ENCODE results near the gene NAIF1. TPM values are rescaled to one million over a fixed set of nuclear protein-coding genes. Genes with fewer than 3 reads are reported as not detected.
A peak's percentile ranks its signal among the peaks of the same experiment; 100 is the strongest.
"Not testable (repeated sequence)": the region's sequence is repeated elsewhere in the genome, so short reads cannot be mapped to it uniquely, and the experiment has no call there.

The NAIF1 gene
- total RNA-seq, 1 experiment from 2014 or later: 25.5 TPM

DNA sequence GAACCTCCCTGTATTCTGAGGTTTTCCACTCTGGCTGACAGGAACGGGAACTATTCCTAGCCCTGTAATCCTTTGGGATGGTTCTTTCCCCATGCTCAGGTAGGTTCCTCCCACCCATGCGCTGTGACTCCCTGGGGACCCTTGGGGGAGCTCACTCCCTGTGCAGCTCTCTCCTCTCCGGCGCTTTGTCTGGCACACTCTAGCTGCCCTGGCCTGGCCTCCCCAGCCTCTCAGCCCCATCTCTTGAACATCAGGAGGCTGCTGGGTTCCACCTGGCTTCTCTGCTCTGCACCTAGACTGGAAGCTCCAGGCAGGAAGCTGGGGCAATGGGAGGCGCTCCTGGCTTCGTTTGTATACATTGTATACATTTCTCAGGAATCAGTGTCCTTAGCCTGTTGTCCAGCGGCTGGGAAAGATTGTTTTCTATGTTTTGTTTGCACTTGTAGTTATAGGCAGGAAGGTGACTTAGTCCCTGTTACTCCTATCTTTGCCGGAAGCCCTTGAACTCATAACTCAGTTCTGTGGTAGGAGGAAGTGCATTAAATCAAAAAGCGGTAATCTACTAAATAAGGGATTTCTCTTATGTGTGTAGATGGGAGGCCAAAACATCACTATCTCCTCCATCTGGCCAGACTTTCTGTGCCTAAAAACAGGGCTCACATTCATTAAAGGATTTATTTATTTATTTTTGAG is 21.3 kb upstream of the NAIF1 start:
- DNase-seq (ENCODE audit: low read depth): no peak

DNA sequence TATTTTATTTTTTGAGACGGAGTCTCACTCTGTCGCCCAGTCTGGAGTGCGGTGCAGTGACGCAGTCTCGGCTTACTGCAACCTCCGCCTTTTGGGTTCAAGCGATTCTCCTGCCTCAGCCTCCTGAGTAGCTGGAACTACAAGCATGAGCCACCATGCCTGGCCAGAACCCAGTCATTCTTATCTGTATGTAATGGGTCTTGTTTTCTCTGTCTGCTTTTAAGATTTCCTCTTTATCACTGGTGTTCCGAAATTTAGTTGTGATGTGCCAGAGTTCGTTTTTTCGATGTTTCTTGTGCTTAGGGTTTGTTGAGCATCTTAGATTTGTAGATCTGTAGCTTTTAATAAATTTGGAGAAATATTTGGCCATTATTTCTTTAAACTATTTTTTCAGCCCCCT is 20.1 kb upstream of the NAIF1 start:
- no peak for DNase-seq (ENCODE audit: low read depth)

DNA sequence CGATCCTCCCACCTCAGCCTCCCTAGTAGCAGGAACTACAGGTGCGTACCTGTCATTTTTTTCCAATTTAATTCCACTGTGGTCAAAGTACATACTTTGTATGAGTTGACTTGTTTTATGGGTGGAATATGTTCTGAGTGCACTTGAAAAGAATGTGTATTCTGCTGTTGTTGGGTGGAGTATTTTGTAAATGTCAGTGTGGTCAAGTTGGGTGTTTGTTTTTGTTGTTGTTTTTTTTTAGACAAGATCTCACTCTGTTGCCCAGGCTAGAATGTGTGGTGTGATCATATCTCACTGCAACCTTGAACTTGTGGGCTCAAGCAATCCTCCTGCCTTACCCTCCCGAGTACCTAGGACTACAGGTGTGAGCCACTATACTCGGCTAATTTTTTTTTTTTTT is 18.8 kb upstream of the NAIF1 start:
- no peak for DNase-seq (ENCODE audit: low read depth)

DNA sequence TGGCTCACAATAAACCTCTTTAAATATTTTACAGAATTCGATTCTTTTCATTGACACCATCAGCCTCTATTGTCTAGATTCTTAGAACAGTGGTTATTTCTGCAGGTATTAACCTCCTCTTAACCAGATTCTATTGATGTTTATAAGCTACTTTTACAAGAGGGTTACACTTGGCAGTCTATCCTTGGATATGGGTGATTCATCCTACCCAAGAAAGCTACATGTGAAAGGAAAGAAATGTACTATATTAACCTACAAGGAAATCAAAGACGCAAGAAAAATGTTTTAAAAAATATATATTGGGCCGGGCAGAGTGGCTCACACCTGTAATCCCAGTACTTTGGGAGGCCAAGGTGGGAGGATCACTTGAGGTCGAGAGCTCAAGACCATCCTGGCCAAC is 17.6 kb upstream of the NAIF1 start:
- no peak for DNase-seq (ENCODE audit: low read depth)

DNA sequence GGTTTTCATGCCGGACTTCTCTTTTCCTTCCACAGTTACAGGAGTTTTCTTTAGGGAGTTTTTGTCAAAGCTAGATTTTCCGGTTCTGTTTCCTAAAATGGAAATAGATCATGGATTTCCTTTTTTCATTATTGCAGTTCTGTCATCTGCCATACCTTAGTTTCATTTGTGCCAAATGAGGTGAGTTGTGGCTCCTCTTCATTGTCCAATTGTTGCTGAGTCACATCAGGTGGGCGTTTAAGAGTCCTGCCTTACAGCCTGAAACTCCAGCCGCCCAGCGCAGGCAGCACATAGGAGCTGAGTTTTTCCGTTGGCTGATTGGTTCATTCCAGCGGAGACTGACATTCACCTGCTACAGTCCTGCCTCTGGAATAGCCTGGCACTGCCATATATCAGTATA is 15.0 kb upstream of the NAIF1 start:
- DNase-seq (ENCODE audit: low read depth): no peak

DNA sequence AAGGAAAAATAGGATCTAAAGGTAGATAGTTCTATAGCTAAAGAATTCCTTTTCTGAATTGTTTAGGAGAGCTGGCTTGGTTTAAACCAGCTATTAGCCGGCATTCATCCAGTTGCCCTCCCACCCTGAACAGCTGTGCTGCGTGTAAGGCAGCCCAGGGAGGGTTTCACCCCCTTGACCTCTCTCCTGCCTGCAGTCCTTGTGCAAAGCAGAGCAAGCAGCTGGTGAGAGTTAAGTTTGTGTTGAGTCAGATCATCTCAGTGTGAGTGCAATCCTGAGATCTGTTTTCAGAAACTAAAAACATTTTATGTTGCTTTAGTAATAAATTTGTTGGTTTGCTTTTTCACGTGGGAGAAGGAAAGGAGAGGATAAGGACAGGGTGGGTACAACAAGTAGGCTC is 13.9 kb upstream of the NAIF1 start:
- no peak for DNase-seq (ENCODE audit: low read depth)

DNA sequence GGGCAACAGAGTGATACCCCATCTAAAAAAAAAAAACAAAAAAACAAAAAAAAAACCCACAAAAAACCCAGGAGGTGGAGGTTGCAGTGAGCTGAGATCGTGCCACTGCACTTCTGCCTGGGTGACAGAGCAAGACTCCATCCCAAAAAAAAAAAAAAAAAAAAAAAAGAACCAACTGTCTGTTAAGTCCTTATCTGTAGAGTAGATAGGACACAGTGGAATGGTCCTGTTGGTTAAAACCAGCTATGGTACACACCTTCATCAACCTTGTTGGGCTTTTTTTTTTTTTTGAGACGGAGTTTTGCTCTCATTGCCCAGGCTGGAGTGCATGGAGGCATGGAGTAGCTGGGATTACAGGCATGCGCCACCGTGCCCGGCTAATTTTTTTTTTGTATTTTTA is 13.1 kb upstream of the NAIF1 start:
- DNase-seq (ENCODE audit: low read depth): no peak

DNA sequence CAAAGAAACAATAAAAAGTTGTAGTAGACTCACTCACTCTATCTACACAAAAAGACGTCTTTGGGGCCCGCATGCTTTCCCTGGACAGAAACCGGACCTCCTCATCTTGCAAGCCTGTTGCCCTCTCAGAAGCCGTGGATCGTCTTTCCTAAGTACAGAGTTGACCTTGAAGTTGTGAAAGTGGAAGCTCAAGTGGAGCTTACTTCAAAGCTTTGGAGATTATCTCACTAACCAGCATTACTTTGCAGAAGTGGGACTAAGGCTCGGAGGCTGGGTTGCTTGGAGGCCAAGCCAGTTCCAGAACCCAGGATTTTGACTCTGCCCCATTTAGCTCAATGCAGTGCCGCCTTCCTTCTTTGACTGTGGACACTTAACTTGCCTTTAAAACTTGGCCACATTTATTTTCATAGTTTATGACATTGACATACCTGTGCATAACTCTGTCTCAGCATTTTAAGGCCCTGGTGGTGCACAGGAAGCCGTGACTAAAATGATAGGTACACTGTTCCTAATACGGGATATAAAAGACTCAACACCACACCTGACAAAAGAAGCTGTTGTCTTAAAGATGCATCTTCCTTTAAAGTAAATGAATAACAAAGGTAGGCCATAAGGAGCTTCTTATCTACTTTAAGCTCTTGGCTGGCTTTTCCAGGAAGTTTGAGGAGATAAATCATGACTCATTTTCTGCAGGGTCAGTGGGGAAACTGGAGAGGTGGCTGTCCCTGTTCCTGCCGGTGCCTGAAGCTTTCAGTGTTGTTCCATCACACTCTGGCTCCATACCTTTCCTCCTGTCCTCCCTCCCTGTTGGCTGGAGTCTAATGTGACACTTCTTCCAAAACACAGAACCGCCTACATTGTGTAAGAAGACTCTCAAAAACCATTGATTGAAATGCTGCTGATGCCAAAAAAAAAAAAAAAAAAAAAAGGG is 11.6 kb upstream of the NAIF1 start:
- peak; percentile 66 for DNase-seq (ENCODE audit: low read depth)

DNA sequence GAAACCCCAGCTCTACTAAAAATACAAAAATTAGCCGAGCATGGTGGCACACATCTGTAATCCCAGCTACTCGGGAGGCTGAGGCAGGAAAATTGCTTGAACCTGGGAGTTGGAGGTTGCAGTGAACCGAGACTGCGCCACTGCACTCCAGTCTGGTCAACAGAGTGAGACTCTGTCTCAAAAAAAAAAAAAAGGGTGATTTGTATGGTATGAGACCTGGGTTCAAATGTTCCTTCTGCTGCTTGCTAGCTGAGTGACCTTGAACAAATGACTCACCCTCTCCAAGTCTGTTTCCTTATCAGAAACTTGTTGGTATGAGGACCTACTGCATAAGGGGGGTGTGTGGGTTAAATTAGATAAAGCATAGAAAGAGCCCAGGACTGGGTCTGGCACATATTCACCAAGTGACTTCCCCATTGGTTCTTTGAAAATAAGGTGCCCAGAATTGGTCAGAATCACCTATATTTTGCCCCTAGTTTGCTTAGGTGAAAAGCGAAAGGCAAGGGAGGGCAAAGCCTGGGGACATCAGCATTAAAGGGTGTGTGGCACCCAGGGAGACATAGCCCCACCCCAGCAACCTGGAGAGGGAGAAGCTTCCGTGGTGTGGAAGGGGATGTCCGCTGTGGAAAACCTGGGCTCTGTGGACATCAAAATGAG is 10.9 kb upstream of the NAIF1 start:
- no peak for DNase-seq (ENCODE audit: low read depth)

DNA sequence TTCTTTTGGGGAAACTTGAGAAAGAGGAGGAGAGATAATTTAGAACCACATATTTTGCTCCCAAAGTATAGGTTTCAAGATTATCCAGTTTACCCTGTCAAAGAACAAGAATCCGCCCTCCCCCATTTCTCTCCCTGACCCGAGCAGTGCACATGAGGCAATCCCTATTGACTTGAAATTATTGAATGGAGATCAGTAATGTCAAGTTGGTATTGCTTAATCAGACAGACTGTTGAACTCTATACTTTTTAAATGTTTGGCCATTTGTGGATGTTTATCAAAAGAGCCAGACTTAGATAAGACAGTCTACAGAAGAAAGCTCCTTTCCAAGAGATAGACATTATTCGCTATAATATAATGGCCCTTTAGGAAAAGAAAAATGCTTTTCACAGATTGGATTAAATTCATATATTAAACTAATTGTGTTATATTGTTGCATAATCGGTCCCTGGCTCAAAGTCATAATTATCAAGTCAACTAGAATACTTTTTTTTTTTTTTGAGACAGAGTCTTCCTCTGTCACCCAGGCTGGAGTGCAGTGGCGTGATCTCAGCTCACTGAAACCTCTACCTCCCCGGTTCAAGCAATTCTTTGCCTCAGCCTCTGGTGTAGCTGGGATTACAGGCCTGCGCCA is 6.2 kb upstream of the NAIF1 start:
- DNase-seq (ENCODE audit: low read depth): no peak

DNA sequence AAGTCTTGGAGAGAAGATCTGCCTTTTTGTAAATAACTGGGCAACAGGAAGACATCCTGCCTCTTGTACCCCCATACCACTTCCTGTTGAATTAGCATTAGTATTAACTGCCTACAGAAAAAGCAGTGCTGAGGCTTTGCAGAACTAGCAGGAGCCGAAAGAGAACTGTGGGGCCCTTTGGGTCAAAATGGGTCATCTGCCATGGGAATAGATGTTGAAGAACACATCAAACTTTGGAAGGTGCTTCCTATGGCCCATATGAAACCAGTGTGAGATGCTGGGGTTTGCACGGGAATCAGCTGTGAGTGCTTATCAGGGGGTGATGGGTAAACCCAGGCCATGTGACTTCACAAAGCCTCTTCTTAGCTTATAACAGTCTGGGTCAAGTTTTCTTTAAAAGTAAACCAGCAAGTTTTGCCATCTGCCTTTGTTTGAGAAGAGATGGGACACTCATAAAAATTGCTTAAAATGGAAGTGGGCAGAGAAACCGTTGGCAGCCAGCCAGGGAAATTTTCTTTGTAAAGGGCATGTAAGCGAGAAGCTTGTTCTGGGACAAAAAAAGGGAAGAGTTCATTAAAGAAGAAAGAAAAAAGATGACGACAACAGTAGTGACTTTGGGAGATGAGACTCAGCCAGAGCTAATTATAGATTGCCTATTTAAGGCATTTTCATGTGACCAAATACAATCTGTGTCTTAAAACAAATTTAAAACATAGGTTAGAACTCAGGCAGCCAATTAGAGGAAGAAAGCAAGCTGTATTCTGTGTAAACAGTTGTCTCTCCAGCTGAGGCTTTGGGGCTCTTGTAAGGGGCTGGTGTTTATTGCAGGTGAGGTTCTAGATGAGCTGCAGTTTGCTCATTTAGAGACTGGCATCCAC is 5.3 kb upstream of the NAIF1 start:
- peak; percentile 50 for DNase-seq (ENCODE audit: low read depth)

DNA sequence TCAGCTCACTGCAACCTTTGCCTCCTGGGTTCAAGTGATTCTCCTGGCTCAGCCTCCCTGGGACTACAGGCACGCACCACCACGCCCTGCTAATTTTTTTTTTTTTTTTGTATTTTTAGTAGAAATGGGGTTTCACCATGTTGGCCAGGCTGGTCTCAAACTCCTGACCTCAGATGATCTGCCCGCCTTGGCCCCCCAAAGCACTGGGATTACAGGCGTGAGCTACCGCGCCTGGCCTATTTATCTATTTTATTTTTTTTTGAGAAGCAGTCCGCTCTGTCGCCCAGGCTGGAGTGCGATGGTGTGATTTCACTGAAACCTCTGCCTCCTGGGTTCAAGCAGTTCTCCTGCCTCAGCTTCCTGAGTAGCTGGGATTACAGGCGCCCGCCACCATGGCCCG is 4.4 kb upstream of the NAIF1 start:
- not testable (repeated sequence) for DNase-seq (ENCODE audit: low read depth)

DNA sequence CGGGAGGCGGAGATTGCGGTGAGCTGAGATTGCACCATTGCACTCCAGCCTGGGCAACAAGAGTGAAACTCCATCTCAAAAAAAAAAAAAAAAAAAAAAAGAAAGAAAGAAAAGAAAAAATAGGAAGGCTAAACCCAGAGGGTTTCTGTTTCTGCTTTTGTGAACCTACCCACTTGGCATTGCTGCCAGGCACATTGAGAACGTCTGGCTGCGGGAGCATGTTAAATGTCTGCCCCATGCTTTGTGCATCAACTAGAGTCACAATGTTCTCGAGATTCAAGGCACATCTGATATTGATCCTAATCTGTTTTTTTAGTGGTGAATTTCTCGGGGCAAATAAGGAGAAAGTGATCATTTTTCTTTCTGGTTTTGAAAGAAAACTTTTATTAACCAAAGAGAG is 3.8 kb upstream of the NAIF1 start:
- no peak for DNase-seq (ENCODE audit: low read depth)

DNA sequence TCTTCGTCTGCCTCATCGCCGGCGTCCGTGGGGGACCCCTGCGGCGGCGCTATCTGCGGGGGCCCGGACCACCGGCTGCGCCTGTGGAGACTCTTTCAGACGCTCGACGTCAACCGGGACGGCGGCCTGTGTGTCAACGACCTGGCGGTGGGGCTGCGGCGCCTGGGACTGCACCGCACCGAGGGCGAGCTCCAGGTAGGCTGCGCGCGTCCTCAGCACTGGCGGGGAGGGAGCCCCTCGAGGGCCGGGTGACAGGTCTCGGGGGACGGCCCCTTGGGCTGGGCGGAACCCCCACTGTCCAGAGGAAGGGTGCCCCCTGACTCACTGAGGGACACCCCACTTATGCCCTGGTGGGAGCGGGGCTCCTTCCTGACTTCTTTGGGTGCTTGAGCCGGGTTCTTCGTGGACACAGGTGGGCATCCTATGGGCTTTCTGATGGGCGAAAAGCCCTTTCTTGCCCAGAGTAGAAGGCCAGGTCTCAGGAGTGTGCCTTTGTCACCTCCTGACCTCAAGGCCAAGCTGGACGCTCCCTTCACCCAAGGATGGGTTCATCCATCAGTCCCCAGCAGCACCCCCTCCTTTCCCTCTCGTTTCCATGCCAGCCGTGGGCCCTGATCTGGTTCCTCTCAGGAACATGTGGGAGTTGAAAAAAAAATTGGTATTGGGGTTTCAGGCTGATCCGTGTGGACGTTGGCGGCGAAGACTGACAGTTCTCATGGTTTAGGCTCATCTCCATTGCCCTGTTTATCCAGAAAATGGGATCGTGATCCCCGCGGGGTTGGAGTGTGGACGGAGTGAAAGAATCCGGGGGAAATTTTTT is 1.5 kb upstream of the NAIF1 start:
- peak; percentile 37 for DNase-seq (ENCODE audit: low read depth)

DNA sequence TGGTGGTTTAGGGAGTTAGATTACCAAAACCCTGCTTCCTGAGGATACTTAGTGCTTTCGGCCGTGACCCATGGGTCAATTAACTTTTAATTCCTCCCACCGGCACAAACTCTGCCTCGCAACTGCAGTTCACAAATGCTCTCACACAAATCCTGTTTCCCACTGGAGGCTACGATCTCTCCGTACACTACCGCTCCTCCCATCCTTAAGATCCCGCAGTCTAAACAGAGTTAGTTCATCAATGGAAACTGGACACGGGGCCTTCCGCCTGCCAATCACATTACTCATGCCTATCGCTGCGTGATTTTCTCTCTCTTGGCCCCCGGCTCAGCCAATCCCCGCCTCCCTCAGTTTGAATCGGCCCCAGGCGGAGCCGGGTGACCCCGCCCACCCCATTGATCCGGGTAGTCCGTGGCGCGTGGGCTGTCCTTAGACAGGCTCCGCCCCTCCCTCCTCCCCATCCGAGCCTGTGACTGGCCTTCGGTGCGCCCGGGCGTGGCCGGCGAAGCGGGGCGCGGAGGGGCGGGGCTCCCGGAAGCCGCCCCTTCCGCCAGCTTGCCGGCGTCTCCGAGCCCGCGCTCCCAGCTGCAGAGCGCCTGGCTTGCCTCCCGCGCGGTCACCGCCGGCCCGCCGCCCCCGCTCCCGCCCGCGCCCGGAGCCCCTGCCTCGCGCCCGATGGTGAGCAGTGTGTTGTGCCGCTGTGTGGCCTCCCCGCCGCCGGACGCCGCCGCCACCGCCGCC is 695 bp upstream of the NAIF1 start, which contains the start of gene SLC25A25:
Gene SLC25A25 (plus strand): TSS at position 588 of the 741 bp plus-strand sequence. CDS start 88 bp downstream, at position 676.
- peak; percentile 100 for DNase-seq (ENCODE audit: low read depth)

DNA sequence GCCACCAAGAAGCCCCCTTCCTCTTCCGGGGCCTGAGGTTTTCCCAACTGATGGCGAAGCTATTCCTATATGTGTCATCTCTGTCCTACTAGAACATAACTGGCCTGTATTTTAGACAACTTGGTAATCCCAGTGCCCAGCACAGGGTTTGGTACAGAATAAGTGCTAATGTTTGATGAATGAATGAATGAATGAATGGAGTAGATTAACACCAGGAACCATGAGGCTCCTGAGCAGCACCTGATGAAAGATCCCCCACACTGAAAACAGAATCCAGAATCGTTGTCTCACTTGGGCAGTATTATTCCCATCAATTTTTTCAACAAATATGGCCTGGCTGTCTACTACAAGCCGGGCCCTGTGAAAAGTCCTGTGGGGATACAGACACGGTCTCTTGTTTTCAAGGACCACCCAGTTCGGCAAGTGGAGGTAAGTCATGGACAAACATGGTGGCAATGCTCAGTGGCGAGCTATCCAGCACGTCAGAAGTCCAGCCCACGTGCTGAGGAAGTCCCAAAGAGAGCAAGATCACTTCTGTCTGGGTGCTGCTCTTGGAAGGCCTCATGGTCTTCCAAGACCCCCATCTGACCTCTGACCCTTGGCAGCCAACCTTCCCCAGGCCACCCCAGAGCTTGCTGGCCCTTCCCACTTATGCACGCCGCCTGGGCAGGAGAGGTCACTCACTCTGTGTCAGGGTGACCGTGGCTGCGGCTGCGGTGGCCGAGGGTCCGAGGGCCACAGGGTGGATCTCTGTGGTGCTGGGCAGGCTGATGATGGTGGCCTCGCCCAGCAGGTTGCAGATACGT is 1.0 kb downstream of the NAIF1 start:
- no peak for DNase-seq (ENCODE audit: low read depth)

DNA sequence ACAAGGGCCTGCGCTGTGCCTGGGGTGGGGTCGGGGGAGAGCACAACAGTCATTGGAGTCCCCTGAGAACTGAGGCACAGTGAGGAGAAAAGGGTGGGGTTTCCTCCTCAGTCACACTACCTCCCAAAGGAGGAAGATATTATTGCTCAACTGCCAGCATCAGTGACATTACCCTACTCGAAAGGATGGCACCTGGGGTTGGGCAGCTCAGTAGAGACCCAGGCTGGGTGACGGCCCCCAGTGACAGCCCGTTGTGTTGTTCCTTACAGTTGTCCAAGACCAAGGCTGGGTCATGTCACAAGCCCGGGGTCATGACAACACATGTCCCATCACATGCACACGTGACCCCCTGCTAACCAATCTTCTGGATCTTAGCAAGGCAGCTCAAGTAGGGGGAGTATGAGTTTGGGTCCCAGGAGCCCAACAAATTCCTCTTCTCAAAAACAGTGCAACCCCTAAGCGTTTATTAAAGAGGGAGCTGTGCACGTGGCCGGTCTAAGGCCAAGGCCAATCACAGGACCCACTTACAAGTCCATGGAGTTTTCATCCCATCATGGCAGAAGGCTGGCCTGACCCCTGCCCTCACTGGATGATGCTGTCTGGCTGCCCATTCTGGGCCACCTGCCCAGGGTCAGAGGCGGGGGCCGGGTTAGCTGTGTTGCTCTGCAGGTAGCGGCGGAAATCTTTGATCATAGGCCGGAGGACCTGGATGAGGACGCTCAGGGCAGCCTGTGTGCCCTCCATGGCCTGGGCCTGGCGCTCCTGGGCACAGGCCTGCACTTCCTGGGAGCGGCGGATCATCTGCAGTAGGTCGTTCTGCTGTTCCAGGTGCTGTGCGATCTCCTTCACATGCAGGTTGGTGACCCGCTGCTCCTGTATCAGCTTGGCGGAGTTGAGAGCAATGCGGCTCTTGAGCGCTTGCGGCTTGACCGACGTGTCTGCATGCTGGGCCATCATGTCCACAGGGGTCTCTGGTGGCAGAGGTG is 4.0 kb downstream of the NAIF1 start:
- DNase-seq (ENCODE audit: low read depth): no peak

Measured in Daoy (cell line).